Stimulated activated CD4-positive, alpha-beta T cell treated with anti-CD3 and anti-CD28 coated beads, TNF-alpha, amount 100 ng/mL, for 4 hours (primary cell): ENCODE results near the gene DCHS1.

ENCODE experiments used
- DNase-seq, 3 experiments: peaks; one replicate each; pipeline ENCODE4 v3.0.0-alpha.2; 2020; ENCODE audit warnings: low read depth in 3 of 3

The DCHS1 gene

DNA sequence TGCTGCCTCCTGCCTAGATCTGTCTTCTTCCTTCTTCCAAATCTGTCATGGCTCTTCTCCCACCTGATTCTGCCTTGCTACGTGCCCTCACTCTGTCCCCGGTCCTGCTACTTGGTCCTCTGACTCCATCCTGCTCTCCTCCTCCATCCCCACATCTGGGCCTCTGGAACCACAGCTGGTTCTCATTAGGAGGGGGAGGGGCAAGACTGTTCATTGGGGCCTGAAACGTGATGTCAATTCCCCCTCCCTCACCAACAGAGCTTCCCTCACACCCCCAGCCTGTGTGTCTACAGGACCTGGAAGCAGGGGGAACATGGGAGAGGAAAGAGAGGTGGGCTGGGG is 9.1 kb downstream of the DCHS1 start:
- no peak for DNase-seq

DNA sequence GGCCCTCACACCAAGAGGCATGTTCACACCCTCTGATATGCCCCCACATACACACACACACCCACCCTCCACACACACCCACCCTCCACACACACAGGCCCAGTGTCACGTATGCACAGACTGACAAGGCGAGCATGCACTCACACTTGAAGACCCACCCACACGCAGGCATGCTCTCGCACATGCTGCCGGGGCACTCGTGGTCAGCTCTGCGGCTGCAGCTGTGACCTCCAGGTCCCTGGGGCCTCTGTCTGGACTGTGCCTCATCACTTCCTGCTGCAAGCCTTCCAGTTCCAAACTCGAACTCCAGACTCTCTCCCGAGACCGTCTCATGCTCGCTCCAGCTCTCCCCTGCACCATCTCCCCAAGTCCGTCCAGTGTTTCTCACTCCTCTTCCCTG is 9.5 kb downstream of the DCHS1 start:
- DNase-seq = no peak

DNA sequence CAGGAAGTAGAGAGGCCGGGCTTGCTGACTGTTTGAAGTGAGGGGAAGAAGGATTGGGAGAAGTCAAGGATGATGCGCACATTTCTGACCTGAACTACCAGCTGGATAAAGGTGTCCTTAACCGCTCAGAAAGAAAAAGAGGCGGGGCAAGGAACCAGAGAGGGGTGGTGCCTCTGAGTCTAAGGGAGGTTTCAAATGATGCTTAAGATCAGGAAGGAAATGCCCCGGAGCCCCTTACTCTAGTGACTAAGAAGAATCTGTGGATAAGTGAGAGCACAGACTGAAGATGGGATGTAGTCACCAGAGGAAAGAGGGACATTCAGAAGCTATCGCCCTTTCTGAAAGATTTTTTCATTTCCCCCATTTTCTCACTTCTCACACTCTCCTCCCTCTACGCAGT is 12.7 kb downstream of the DCHS1 start:
- DNase-seq = no peak

DNA sequence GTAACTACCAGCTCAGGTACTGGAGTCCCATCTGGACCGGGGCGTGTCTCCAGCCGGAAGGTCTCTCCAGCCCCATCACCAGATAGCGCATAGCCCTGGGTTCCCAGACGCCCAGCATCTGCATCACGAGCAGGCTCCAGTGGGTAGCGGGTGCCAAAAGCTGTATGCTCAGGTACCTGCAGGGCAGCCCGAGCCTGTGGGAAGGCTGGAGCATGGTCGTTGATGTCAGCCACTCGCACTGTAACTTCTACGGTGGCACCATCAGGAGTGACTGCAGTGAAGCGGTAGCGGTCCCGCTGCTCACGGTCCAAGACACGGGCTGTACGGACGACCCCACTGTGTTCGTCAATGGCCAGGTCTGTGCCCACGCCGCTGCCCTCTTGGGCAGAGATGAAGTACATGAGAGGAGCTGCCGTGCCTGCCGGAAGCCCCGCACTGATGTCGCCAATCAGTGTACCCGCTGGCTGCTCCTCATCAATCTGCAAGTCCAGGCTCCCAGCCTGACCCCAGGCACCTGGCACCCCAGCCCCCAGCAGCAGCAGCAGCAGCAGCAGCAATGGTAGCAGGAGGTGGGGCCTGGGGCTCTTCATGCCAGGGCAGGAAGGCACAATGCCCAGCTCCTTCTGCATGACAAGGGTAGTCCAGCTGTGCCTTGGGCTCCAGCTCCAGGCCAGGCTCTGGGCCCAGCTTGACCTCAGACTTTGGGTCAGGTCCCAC is 14.5 kb downstream of the DCHS1 start:
- no peak for DNase-seq

DNA sequence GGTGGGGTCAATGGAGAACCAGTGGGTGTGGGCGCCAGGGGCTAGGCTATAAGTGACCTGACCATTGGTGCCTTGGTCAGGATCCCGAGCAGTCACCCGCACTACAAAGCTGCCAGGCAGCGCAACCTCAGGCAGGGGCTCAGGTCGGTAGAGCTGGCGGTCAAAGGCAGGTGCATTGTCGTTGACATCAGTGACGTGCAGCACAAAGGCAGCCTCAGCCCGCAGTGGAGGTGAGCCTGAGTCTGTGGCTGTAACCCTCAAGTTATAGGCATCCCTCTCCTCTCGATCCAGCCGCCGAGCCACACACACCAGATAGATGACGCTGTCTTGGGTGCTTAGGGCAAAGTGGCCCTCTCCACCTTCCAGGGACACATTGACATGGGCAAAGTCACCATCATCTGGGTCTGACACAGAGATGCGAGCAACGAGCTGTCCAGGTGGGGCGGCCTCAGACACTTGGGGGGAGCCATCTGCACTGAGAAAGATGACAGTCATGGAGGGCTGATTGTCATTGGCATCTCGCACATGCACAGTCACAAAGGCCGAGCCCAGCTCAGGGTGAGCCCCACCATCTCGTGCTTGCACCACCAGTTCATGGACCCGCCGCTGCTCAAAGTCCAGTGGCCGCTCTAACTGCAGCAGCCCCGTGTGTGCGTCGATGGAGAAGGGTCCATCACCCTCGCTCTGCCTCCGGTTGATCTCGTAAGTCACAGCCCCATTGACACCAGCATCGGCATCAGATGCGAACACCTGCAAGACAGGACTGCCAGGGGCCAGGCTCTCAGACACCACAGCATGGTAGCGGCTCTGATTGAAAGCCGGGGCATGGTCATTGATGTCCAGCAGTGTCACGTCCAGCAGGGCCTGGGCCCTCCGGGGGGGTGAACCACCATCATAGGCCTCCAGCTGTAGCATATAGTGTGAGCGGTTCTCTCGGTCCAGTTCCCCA is 15.3 kb downstream of the DCHS1 start:
- DNase-seq = no peak

DNA sequence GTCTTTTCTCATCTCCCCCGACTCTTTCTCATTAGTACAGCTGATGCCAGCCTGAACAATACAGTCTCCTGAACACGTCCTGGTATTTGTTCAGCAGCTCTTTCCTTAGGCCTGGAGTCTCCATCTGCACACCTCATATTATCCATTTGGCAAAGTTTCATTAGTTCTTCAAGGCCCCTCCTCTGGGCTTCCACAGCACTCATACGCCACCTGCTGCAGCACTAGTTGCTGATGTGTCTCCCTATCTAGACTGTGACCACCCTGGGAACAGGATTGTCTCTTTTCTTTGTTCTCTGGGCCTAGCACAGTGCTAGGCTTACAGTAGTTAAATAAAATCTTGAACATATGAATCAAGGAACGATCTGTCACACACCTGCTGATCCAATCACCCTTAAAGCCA is 17.2 kb downstream of the DCHS1 start:
- DNase-seq = no peak

GRCh38 chr11:6637871-6638270 is 17.7 kb downstream of the DCHS1 start:
- DNase-seq = no peak

DNA sequence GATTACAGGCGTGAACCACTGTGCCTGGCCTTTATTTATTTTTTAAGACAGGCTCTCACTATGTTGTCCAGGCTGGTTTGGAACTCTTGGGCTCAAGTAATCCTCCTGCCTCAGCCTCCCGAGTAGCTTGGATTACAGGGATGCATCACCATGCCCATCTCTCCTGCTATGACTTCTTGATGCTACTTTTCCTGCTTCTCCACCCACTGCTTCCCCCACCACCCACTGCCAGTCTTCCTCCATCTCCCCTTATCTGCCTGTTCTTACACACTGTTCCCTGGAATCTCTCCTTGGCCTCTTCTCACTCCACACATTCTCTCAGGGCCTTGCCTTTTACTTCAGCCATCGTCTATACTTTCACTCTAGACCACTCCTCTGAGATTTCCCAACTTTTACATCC is 19.1 kb downstream of the DCHS1 start:
- no peak for DNase-seq

- DNase-seq = no peak
Observed at GRCh38 chr11:6635082-6635932, 20.3 kb downstream of the DCHS1 start.

DNA sequence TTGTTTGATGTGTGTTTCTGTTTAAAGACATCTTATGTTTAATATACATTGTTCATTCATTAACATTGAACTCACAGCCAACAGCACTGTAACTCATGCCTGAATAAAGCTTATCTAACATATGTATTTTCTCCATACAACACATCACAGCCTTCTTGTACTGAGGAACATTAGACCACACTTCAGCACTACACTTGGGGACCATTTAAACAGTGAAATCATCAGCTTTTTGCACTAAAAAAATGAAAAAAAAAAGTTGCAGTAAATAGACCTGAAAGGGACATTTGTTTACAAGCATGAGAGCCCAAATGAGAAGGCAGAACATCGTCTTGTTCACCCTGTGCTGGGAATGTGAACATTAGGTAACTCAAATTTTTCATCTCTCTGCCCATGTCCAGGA is 21.1 kb downstream of the DCHS1 start:
- DNase-seq = no peak

DNA sequence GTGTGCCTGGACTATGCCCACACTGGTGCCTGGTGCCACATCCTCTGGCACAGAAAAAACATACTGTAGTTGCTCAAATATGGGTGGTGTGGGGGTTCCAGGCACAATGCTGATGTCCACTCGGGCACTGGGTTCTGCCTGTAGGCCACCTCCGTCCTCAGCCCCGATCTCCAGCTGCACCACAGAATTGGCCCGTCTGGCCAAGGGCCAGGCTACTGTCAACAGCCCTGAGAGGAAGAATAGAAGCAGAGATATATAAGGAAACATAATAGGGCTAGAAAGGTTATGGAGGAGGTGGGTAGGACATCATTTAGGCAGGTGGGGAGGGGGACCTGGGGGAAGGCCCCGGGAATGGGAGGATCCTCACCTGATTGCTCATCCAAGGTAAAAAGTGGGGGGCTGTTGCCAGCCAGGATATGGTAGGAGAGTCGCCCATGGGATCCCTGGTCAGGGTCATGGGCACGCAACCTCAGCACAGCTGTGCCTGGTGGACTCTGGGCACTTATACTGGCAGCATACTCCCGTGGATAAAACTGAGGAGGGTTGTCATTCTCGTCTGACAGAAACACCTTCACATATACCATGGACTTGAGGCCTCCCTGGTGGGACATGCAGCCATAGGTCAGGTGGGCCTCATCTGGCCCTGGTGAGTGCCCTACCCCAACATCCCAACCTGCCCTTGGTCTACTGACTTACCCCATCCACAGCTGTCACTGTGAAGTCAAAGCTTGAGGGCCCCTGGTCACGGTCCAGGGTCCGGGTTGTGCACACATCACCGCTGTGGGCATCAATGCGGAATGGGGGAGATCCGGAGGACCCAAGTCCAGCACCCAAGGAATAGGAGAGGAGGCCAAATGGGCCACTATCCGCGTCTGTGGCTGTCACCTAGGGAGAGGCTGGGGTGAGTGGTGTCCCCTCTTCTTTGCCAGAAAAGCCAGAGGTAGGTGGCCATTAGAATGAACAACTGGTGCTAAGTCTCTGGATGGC is 21.9 kb downstream of the DCHS1 start:
- no peak for DNase-seq

DNA sequence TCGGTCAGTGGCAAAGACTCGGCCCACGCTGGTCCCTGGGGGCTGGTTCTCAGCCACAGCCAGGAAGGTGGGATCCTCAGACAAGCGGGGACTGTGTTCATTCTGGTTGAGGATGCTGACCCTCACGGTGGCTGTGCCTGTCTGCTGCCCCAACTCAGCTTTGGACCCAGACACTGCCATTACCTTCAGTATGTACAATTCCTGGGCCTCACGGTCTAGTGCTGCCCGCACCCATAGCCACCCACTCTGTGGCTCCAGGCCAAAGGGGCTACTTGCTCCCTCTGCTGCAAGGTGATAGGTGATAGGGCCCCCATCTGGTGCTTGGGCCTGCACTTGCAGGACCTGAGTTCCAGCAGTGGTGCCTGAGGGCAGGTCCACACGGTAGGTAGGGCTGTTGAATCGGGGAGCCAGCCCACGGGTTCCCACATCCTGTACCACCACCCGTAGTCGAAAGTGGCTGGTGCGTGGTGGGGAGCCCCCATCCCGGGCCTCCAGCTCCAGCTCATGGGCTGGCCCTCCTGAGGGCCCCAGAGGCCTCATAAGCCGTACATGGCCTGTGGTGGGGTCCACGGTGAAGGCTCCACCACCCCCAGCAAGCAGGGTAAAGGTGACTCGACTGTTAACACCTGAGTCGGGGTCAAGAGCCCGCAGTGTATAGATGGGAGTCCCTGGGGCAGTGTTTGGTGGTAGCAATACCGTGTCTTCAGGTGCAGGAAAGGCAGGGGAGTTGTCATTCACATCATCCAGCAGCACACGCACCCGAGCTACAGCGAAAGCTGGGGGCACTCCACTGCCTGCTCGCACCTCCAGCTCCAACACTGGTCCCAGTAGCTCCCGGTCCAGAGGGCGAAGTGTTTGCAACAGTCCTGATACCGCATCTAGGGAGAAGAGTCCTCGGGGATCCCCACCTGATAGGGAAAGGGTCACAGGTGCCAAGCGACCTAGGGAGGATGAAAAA is 23.2 kb downstream of the DCHS1 start:
- no peak for DNase-seq

DNA sequence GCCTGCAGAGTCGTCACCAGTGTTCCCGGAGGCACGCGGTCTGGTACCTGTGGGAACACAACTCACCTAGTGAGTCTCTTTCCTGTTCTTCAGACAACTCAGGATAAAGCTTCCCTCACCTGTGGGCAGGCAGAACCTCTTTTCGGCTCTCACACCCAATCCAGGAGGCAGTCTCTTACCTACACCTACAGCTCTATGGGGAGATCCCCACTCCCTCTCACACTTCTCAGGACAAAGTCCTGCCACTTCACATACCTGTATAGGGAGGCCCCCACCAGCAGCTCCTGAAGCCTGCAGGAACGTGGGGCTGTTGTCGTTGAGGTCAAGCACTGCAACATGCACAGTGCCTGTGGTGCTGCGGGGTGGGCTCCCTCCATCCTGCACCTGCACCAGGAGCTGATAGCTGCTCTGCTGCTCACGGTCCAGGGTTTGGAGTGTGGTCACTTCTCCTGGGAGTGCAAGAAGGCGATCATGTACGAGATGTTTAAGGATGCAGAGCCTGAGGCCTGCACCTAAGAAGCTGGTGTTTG is 24.2 kb downstream of the DCHS1 start:
- no peak for DNase-seq

GRCh38 chr11:6630632-6631291 is 24.8 kb downstream of the DCHS1 start:
- no peak for DNase-seq

- no peak for DNase-seq
Observed at GRCh38 chr11:6629892-6630631, 25.5 kb downstream of the DCHS1 start.

GRCh38 chr11:6629573-6629891 is 26.1 kb downstream of the DCHS1 start:
- DNase-seq = no peak

DNA sequence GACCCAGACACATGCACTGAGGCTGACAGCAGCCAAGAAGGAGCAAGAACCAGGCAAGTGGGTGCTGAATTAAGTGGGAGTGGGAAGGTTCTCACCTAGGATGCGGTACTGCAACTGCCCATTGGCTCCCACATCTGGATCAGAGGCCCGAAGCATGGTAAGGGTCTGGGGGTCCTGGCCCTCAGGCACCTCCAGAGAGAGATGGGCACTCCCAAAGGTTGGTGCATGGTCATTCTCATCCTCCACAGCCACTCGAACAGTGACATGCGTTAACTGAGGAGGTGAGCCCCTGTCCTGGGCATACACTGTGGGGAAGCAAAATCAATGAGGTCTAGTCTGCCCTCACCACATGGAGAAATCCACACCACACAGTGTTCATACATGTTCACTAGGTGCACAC is 27.1 kb downstream of the DCHS1 start:
- no peak for DNase-seq

DNA sequence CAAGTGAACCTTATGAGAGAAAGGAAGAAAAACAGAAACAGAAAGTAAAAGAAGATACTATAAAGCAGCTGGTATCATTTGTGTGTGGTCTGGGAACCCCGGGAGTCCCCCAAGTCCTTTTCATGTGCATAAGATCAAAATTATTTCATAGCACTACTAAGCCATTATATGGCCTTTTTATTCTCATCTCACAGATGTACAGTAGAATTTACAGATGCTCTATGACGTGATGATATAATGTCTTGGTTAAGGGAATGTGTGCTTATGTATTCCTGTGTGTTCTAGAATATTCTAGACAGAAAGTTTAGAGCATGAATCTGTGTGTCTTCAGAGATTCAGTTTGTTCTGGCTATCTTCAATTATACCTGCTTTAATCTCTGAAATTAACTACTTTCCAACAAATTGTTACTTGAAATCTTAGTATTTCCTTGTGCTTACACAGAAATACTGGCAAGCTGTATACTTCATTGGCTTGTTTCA is 27.8 kb downstream of the DCHS1 start:
- DNase-seq = no peak
